ENCODE measurements around the gene IL12RB1.
"Not testable (repeated sequence)": the region's sequence is repeated elsewhere in the genome, so short reads cannot be mapped to it uniquely, and the experiment has no call there.

Gene IL12RB1

DNA sequence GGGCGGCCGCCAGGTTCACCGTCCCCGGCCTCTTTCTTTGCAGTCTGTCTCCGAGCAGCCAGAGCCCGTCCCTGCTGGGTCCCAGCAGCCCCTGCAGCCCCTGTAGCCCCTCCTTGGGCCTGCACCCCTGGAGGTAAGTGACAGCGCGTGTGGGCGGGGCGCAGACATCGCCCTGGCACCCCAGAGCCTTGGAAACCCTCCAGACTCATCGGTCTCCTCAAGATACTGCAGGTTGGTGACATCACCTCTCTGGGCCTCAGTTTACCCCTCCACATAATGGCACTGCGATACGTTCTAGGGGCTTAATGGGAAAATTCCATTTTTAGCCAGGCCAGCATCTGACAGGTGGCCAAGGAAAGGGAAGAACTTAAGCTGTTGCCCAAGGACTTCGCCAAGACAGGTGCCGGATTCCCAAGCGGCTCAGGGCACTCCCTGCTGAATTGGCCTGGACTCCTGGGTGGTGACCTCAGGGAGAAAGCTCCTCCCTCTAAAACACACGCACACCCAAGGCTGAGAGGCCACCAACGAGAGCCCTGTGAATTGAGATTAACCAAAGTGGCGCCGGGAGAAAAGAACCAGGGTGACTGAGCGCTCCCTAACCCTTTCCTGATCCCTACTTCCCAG lies 24.0 kb upstream of the IL12RB1 start:
- no peak for DNase-seq

DNA sequence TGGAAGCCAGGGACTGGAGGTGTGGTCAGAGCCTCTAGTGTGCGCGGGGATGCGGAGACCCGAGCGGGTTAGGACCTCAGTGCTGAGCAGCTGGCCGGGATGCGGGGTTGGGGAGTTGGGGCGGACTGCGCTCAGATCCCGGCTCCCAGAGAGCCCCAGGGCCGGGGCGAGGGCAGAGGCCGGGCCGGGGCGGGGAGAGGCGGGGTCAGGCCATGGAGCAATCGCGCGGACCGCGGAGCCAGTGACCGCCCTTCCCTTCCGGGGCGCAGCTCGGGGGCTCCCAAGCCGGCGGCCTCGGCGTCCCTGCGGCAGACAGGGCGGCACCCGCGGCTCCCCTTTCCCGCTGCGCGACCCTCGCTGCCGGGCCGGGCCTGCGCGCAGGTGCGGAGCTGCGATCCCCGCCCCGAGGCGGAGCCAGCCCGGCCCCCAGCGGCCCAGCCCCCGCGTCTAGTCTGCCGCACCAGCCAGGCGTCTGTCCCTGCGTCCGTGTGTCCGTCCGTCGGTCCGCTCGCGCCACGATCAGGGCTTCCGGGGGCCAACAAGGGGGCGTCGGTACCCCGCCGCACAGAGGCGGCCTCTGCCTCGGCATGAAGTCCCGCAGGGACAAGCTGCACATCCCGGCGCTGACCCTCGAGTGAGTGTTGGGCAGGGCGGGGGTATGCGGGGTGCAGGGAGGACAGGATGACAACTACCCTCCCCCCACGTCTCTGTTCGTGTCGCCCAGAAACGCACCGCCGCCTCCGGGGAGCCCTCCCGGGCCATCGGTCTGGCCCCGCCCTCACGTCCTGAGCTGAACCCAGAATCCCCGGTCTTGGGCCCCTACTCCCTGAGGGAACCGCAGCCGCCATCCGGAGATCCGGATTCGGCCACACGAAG lies 23.2 kb upstream of the IL12RB1 start:
- DNase-seq = peak; percentile 68

DNA sequence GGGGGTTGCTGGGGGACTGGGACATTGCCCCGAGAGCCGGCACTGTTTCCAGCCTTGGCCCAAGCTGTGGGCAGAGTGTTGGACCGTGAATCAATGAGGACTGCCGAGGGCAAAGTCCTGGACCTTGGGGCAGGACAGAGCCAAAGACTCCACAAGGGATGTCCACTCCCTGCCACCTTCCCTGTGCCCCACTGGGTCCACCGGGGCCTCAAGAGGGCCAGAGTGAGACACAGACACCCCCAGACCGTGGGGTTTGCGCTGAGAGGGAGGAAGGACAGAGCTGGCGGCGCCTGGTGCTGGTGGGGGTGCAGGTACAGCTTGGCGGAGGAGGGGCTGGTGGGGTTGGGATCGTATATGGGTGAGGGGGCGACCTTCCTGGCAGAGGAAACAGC lies 22.6 kb upstream of the IL12RB1 start:
- DNase-seq = no peak

DNA sequence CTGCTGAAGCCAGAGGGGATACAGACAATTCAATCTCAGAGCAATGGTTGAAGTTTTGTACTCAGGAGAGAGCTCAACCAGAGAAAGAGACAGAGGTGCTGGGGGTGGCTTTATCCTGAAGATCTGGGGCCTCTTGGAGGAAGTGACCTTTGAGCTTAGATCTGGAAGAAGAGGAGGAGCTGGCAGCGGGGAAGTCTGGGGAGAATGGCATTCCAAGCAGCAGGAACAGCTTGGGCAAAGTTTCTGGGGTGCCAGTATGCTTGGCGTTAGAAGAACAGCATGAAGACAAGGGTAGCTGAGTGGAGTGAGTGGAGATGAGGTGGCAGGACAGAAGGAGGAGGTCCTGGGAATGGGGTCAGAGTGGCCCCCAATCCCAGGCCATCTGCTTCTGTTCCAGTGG lies 22.2 kb upstream of the IL12RB1 start:
- no peak for DNase-seq

DNA sequence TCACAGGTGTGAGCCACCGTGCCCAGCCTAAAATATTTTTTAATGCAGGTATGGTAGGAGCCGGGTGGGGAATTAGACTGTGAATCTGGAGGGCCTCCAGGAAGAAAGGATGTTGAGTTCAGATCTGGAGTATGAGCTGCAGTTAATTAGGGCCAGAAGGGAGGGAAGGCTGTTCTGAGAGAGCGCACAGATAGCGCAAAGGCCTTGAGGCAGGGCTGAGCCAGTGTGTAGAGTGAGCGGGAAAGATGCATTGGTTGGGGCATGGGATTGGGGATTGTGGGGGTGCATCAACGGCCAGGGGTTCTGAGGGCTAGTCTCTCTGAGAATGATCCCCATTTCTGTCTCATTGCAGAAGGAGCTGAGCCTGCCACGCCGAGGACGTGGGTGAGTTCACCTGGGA lies 20.5 kb upstream of the IL12RB1 start:
- DNase-seq = no peak

DNA sequence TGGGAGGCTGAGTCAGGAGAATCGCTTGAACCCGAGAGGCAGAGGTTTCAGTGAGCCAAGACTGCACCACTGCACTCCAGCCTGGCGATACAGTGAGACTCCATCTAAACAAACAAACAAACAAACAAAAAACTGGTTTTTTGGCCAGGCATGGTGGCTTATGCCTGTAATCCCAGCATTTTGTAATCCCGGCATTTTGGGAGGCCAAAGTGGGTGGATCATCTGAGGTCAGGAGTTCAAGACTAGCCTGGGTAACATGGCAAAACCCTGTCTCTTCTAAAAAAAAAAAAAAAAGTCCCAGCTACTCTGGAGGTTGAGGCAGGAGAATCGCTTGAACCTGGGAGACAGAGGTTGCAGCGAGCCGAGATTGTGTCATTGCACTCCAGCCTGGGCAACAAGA lies 18.5 kb upstream of the IL12RB1 start:
- DNase-seq = not testable (repeated sequence)

DNA sequence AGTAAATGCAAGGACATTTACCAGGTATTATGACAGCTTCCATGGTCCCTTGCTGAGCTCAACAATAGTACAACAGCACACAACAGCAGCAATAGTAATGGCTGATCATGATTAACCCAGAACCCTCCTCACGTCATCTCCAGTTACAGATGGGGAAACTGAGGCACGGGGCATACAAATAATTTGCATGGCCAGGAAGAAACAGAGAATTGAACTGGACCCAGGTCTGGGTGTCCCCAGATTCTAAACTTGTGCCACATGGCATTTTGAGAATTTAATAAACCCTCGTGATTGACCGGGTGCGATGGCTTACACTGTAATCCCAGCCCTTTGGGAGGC lies 18.0 kb upstream of the IL12RB1 start:
- DNase-seq = no peak

DNA sequence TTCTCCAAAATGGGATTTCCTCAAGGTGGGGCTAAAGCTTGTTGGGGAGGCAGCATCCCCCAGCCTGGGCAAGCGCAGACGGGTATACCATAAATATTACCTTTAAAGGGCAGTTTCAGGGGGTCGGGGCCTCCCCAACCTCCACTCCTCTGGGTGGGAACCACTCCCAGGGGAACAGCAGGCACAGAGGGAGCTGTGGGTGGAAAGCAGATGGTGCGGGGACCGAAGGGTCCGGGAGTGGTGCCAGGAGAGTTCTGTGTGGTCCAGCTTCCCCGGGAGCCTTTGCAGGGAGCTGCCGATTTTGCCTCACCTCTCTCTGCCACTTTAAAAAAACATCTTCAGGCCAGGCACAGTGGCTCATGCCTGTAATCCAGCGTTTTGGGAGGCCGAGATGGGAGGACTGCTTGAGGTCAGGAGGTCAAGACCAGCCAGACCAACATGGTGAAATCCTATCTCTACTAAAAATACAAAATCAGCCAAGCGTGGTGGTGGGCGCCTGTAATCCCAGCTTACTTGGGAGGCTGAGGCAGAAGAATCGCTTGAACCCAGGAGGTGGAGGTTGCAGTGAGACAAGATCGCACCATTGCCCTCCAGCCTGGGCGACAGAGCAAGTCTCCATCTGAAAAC lies 16.3 kb upstream of the IL12RB1 start:
- no peak for DNase-seq

DNA sequence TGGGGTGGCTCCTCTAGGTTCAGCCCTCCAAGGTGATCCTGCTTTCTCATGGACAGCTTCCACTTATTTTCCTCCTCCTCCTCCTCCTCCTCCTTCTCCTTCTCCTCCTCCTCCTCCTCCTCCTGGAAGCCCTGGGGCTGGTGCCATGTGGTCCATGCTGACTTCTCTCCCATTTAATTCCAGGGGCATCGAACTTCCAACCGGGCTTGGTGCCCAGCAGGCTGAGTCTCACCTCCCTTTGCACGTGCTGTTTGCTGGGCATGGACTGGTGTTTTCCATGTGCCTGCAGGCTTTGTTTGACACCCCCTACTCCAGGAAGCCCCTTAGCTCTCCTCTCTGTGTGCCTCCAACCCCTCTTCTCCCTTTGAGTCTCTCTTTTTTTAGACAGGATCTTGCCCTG lies 14.5 kb upstream of the IL12RB1 start:
- DNase-seq = no peak

DNA sequence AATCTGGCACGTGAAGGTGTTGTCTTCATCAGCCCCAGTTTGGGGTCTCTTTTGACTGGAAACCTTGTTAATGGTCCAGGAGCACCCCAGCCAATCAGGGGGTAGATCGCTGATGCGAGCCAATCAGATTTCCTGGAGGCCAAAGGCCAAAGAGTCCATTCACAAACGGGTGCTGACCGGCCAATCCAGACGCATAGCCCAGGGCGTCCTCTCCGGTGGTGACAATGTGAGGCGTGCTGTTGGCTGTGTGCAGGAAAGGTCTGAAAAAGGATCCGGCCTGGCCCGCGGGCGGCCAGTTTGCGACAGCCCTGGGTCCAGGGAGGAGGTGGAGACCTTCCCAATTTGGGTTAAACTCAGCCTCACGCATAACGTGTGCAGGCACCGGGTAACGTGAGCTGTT lies 14.0 kb upstream of the IL12RB1 start:
- no peak for DNase-seq

DNA sequence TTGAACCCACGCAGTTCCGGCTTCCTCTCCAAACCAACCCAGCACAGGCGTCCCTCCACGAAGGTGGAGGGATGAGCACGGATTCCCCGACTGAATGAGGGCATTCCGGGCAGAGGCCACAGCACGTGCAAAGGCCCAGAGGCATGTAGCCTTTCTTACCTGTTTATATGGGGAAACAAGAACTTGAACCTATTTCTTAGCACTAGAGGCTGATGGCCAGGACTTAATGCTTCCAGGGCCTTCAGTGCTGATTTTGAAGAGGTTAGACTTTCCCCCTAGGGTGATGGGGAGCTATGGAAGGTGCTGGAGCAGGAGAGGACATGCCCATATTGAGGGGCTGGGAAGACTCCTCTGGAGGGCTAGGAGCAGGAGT lies 12.9 kb upstream of the IL12RB1 start:
- no peak for DNase-seq

DNA sequence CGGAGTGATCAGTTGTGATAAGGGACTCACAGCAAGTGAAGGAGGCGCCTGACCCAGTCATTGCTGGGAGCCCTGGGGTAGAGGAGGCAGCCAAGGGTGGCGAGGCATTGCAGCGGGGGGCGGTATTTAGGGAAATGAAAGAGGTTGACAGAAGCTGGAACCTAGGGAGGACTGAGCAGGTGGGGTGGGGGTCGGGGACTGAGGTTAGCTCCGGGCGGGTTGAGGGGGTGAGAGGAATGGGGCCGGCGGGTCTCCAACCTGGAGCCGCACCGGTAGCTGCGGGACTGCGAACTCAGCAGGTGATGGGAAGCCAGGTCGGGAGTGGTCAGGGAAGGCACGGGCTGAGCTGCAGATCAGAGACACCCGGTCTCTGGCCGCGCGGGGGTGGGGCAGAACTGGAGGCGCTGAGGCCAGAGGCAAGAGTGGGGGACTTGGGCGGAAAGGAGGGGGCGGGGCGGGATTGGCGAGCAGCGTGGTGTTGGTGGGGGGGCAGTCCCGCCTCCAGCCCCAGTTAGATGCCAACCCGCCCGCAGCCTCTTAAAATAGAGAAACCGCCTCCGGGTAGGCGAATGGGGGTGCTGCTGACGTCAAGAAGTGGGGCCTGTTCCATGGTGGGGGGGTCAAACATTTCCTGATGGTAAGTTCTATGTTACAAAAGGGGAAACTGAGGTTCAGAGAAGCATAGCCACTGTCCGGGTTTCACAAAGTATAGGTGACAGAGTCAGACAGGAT lies 12.3 kb upstream of the IL12RB1 start:
- DNase-seq = peak; percentile 33

DNA sequence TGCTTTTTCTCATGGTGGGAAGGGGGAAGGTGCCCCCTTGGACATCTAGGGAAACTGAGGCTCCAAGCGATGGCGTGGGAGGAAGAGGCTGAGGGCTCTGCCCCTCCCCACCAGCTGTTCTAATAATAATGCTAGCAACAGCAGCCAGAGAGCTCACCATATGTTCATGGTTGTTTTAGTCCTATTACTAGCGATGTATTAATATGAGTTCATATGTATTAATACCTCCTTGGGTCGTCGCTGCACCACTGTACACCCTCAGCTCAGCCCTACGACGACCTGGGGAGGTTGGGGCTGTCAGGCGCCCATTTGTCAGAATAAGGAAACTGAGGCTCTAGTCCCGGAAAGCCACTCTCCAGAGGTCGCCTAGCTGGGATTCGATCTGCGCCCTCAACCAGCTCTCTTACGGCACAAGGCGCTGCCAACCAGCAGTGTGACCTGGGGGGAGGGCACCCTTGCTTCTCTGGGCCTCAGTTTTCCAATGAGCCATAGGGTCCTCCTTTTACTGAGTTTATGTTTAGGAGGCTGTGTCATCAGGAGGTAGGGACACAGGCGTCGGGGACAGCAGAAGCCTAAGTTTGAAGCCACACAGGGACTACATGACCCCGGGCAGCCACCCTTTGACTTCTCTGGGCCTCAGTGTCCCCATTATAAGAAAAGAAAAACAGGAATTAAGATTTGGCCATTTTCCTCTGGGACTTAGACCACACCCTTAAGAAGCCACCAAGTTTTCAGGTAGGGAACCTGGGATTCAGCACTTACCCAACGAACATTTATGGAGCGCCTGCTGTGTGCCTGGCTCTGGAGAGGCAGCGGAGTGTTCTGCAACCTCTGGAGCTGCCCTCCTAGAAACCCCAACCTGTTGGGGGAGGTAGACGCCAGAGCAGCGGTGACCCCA lies 11.5 kb upstream of the IL12RB1 start:
- DNase-seq = no peak

DNA sequence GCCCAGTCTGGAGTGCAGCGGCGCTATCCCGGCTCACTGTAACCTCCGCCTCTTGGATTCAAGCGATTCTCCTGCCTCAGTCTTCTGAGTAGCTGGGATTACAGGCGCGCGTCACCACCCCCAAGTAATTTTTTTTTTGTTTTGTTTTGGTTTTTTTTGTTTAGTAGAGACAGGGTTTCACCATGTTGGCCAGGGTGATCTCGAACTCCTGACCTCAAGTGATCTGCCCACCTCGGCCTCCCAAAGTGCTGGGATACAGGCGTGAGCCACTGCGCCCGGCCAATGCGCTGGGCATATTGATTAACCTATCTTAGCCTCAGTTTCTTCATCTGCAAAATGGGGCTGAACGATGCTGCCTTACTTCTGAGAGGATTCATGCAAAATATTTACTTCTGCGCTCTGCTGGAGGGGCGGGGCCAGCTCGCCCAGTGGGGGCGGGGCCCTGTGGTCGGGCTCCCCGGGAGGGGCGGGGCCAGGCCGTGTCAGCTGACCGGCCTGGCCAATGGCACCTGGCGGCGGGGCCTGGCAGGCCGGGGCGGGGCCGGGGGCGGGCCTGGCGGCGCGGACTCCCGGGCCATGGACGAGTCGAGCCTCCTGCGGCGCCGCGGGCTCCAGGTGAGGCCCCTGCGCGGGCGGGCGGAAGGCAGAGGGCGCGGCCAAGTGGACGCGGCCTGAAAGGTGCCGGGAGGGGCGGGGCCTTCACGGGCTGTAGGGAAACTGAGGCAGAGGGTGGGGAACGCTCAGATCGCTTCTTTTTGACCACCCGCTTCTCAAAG lies 10.7 kb upstream of the IL12RB1 start, which contains the start of gene MAST3:
MAST3 (plus strand) TSS at position 562 of the 776 bp plus-strand sequence; CDS start at position 577, 15 bp downstream.
- DNase-seq = peak; percentile 89

DNA sequence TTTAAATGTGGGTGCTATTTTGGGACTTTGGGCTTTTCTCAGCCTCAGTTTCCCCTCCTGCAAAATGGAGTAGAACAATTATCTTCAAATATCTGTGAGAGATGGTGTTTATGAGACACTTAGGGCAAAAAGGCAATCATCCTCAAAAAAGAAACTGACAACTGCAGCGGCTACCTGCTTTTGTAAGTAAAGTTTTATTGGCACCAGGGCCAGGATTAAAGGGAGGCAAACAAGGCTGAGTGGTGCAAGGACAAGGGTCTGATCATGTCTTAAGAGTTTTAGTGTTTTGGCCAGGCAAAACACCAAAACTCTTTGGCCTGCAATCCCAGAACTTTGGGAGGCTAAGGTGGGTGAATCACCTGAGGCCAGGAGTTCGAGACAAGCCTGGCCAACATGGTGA lies 9.5 kb upstream of the IL12RB1 start:
- no peak for DNase-seq

DNA sequence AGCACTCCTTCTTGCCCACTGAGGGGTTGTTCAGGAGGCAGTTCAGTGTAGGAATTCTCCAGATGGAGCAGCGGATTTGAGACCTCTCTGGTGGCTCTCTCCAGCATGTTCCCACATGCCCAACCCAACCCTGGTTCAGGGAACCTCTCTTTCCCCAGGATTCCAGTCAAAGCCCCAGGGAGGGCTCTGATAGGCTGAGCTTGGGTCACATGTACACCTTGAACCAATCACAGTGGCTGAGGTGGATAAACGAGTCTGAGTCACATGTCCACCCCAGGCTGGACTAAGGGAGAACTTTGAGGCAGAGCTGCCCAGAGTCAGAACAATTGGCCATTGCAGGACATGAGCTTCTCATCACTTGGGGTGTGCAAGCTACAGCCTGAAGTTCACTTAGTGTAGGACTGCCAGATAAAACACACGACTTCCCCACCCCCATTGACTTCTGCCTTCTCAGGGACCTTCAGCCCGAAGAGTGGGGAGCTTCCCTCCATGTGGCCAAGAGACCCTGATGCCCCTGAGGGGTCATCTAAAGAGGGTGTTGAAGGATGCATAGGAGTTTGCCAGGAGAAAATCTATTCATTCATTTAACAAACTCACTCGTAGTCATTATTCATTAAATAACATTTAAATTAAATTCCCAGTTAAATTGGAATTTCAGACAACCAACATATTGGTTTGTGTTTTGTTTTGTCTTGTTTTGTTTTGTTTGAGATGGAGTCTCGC lies 6.9 kb upstream of the IL12RB1 start:
- no peak for DNase-seq

DNA sequence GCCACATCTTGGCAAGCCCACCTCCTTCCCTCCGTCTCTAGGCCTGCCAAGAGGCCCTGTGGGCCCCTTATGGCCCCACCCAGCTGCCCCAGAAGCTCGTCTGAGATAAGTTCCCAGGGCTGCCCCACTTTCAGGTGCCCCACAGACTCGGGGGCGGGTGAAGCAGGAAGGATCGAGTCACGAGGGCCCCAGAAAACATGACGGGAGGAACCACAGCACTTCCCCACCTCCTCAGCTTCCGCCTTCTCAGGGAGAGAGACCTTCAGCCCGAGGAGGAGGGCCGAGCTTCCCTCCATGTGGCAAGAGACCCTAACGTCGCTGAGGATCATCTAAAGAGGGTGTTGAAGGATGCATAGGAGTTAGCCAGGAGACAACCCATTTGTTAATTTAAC lies 4.5 kb upstream of the IL12RB1 start:
- peak; percentile 75 for DNase-seq

DNA sequence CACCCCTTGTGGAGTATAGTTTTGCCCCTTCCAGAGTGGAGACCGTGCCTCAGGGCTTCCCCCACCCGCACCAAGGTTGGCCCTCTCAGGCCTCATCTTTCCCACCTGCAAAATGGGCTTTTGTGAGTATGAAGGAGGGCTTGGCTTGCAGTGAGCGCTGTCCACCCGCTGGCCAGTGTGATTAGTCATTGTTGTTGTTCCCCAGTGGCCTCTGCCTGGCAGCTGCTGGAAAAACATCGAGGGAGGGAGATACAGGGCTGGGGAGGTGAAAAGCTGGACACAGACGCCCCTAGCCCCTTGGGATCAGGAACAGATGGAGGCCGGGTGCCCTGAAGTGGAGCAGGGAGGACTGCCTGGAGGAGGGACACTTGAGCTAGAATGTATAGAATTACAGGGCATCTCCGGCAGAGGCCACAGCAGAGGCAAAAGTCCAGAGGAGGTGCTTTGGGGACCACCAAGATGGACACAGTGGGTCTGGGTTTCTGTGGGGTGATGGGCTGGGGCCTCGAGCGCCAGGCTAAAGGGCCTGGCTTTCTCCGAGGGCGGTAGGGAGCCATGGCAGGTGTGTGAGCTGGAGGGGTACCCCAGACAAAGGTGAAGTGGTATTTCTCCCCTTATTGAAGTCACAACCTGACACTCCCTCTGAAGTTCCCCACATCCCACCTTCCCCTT lies 3.9 kb upstream of the IL12RB1 start:
- no peak for DNase-seq

DNA sequence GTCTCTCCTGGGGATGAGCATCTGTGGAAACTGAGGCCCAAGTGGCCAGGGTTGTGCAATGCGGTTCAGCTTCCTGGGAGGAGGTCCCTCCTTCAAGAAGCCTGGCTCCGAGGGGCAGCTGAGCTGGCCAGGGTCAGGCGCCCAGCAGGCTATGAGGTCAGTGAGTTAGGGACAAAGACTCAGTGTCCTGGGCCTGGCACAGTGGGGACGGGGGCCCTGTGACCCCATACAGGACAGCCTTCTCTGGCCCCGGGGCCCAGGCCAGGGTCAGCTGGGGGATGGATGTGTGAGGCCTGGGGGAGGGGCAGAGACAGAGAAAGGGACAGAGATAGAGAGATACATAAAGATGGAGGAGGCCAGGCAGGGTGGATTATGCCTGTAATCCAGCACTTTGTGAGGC lies 3.0 kb upstream of the IL12RB1 start:
- DNase-seq = no peak

DNA sequence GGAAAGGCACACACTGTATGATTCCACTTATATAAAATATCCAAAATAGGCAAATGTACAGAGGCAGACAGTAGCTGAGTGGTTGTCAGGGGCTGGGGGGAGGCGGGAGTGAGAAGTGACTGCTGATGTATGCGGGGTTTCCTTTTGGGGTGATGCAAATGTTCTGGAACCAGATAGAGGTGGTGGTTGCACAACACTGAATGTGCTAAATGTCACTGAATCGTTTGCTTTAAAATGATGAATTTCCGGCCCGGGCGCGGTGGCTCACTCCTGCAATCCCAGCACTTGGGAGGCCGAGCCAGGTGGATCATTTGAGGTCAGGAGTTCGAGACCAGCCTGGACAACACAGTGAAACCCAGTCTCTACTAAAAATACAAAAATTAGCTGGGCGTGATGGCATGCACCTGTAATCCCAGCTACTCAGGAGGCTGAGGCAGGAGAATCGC lies 2.4 kb upstream of the IL12RB1 start:
- peak; percentile 54 for DNase-seq

Data from stimulated activated CD4-positive, alpha-beta T cell treated with anti-CD3 and anti-CD28 coated beads, Interleukin-4, amount 100 ng/mL, for 1 hour (primary cell).